ENCODE measurements around the gene PLXNB2. TPM values are rescaled to one million over a fixed set of nuclear protein-coding genes. Genes with fewer than 3 reads are reported as not detected.

PLXNB2 gene
- polyA plus RNA-seq, 4 donors, result 126 to 249 (median 214) TPM

DNA sequence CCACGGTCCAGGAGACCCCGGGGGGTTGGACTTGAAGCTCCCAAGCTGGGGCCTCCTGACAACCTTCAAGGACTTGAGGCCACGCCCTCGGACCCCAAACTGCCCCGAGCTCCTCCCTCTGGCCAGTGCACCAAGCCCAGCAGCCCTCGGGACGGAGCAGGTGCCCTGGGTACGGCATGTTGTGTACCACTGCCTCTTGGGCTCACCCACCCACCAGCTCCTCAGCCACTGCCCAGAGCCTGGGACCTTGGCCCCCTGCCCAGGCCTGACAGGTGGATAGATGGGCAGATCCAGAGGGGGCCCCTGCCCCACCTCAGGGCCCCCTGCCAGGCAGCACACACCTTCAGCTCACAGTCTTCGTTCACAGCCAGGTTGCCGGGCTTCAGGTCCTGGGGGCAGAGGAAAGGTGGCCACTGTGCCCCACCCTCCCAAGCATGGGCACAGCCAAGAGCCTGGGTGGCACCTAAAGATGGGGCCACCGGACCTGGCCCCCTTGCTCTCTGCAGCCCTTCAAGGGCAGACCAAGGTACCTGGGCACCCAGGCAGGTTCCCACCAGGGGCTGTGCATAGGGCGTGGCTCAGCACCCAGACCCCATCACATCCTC lies 51.1 kb downstream of the PLXNB2 start:
- DNase-seq (ENCODE audit: low read depth in 4 of 4, low spot score in 3 of 4), result no peak

- DNase-seq (ENCODE audit: low read depth in 4 of 4, low spot score in 3 of 4), result no peak
These were observed 51.8 kb downstream of the PLXNB2 start for GRCh38 chr22:50255607-50256006.

DNA sequence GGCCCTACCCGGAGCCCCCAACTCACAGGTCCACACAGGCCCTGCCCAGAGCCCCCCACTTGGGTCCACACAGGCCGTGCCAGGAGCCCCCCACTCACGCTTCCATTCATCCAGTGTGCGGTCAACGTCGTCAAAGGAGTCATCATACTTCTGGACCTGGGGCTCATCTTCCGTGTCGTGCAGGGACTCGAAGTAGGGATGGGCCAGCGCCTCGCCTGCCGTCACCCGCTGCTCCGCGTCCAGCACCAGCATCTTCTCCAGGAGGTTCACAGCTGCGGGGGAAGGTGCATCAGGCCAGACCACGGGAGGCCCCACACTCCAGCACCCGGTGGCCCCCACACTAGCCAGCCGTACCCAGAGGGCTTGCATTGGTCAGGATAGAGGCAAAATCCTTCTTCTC lies 52.3 kb downstream of the PLXNB2 start:
- DNase-seq (ENCODE audit: low read depth in 4 of 4, low spot score in 3 of 4), result no peak

GRCh38 chr22:50253941-50254340 lies 53.5 kb downstream of the PLXNB2 start:
- no peak for DNase-seq (ENCODE audit: low read depth in 4 of 4, low spot score in 3 of 4)

DNA sequence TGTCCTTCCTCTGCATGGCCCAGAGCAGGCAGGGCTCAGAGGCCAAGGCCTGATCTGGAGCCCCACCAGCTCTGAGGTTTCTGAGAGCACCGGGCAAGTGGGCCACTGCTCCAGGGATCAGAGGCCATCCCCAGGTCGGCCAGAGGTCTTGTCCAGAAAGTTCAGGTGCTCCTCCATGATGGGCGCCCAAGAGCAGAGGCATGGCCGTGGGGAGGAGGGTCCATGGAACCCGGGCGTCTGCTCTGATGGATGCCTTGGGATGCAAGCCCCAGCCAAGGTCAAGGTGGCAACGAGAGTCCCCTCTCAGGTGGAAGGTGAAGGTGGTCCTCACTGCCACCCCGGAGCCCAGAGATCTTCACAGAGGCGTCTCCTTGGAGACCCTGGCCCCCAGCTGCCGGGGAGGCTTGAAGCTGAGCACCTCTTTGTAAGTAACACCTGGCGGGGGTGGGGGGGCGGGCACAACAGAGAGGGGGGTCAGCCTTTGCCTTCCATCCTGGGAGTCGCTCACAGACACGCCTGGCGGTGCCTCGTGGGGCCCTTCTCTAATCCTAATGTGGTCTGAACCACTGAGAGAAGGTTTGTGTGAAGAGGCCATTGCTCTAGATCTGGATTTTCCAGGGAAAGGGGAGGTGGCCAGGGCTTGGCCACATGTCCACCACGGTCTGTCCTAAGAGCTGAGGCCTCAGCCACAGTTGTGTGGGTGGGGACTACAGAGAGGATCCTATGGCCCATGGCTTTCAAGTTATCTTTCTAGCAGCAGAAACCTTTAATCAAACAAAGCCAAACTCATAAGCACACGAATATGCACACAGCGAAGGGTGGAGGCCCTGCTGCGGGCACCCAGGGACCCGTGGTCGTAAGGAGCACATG lies 54.2 kb downstream of the PLXNB2 start:
- no peak for DNase-seq (ENCODE audit: low read depth in 4 of 4, low spot score in 3 of 4)

DNA sequence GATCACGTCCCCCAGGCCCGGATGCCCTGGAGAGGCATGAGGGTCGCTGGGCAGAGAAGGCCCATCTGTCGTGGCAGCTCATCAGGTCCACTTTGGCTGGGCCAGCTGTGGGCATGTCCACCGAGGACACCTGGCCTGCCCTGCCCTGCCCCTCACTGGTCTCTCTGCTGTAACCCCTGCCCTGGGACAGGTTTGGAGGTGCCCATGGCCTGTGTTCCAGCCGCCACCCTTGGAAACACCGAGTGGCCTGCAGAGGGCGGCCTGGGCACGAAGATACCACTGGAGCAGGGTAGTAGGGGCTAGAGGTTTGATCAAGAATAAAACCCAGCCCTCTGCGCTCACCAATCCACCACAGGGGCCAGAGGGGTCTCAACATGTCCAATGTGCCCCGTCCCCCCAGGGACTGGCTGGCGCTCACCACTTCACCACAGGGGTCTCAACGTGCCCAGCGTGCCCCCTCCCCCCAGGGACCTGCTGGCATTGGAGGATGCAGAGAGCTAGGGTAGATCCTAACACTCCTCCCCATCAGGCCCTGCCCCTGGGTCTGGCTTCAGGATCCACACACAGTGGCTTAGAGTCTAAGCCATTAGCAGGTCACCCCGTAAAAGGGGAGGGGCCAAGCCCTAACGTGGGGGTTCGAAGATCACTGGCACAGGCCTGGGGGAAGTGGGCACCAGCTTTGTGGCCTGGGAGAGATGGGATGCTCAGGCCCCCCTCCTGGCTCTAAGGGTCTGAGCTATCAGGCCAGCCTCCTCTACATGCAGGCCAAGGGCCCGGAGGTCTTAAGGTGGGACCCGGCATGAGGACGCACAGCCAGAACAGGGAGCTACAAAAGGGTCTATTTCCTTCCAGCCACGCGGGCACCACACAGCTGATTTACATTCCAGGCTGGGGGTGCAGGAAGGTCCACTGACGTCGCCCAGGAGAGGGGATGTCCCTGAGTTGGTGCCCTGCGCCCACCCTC lies 55.1 kb downstream of the PLXNB2 start:
- DNase-seq (ENCODE audit: low read depth in 4 of 4, low spot score in 3 of 4), result no peak

GRCh38 chr22:50251477-50252081 lies 55.9 kb downstream of the PLXNB2 start:
- DNase-seq (ENCODE audit: low read depth in 4 of 4, low spot score in 3 of 4), result no peak

GRCh38 chr22:50250555-50251476 lies 56.6 kb downstream of the PLXNB2 start, which contains the start of gene HDAC10:
HDAC10 (minus strand) TSS chr22:50251265; CDS start chr22:50251032, 233 bp downstream.
- DNase-seq (ENCODE audit: low read depth in 4 of 4, low spot score in 3 of 4), result no peak

GRCh38 chr22:50250249-50250554 lies 57.2 kb downstream of the PLXNB2 start:
- no peak for DNase-seq (ENCODE audit: low read depth in 4 of 4, low spot score in 3 of 4)

GRCh38 chr22:50249341-50250248 lies 57.9 kb downstream of the PLXNB2 start:
- DNase-seq (ENCODE audit: low read depth in 4 of 4, low spot score in 3 of 4), result no peak

DNA sequence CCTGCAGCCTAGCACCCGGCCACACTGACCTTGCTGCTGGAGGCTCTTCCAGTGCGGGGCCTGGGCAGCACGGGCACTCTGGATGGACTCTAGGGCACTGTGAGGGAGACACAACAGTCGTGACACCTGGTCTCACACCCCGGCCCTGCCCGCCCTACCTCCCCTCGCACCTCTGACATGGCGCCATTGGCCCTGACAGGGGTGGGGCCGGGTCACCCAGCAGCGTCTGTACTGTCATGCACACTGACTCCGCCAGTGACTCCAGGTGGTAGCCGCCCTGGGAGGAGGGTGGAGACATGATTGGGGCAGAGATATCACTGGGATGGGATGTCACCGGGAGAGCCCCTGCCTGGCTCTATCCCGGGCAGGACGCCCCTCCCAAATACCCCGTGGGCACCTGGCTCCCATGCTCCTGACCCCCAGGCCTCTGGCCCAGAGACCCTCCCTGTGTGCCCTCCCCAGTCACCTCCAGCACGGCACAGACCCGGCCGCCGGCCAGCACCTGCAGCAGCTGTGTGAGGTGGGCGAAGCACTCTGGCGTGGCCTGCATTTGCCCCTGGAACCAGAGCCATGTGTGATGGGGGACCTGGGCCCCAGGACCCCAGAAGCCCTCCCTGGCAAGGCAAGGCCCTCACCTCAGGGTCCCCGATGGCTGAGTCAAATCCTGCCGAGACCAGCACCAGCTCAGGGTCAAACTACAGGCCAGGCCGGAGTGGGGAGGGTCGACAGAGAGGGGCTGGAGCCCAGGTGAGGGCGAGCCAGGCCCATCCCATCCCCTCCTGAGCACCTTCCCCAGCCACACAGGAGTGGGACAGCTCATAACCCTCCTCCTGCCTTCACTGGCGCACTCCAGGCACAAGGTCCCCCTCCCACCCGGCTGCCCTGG lies 59.0 kb downstream of the PLXNB2 start:
- DNase-seq (ENCODE audit: low read depth in 4 of 4, low spot score in 3 of 4), result no peak

DNA sequence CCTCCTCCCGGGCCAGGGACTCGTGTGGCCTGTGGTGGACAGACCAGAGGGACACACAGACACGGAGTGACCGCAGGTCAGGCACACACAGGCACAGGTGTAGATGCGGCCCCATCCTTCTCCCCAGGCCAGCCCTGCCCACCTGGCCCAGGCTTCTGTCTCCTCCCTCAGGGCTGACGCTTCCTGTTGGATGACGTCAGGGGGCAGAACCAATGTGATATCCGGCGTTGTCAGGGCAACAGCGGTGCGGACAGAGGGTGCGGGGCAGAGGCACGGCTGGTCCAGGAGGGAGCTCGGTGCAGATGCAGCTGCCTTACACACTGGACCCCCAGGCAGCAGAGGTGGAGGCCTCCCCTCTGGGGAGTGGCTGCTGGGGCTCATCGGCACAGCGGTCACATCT lies 59.7 kb downstream of the PLXNB2 start:
- DNase-seq (ENCODE audit: low read depth in 4 of 4, low spot score in 3 of 4), result no peak

DNA sequence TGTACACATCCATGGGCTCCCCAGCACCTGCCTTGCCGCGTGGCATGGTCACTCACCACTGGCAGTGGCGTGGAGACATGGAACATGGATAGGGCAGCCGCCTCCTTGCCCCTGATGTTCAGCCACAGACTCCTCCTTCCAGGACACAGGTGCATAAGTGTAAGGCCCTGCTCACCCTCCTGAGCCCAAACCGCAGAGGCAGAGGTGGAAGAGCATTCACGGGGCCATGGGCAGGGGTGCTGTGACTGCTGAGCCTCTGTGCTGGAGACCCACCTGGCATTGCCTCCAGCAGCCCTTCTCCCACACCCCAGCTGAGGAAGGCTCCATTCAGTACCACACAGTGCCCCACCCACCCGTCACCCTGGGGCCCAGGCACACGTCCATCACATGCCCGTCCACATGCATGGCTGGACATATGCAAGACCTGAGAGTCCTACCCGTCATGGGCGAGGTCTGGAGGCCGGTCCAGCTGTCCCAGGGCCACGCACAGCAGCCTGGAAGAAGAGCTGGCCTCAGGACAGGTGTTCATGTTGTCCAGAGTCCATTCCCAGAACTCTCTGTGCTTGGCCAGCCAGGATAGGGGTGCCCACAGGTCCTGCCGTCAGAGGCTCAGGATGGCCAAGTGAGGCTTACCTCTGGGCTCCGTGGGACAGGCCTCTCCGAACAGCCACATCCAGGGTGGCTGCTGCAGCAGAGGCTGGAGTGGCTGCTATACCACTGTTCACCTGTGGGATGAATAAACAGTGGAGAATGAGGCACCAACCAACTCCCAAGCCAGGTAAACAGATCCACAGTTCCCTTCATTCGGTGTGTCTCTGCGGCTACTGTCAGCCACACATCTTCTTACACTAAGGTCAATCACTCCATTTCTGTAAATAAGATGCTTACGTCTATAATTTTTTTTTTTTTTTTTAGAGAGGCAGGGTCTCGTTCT lies 60.9 kb downstream of the PLXNB2 start:
- DNase-seq (ENCODE audit: low read depth in 4 of 4, low spot score in 3 of 4), result no peak

GRCh38 chr22:50245214-50246072 lies 62.0 kb downstream of the PLXNB2 start:
- DNase-seq (ENCODE audit: low read depth in 4 of 4, low spot score in 3 of 4), result no peak

DNA sequence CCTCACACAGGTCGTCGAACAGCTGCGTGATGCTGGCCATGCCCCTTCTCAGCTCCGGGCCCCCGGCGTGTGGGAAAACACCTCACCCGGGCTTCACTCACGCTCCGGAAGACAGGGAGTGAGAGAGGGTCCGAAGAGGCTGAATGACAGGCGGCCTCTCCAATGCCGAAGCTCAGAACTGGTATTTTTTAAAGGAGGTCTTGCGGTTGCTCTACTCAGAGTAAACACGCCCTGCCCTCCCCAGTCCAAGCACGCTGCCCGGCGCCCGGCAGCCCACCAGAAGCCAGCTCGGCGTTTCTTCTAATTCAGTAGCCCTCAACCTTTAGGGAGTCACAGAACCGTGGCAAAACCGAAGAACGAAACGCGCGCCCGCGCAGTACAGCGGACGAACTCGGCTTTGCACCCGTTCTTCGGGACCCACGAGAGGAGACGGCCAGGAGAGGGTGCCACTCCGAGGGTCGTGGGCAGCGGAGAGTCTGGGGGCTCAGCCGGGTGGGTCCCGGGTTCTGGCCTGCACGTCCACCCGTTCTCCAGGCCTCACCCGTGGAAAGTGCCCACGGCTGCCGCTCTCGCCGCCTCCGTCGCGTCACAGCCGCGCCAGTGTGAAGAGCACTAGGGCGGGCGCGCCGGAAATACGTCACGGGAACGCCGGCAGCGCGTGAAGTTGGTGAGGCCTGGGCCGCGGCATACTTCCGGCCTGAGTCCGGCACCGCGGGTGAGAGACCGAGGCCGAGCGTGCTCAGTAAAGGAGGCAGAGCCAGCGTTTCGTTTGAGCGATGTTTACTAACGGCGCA lies 62.8 kb downstream of the PLXNB2 start, which contains the start of gene TUBGCP6:
Gene TUBGCP6, minus strand, starts transcription at position 604 of the 794 bp plus-strand sequence. Its CDS starts 564 bp downstream, at position 40.
- peak; percentile 79 to 89 (median 84) for DNase-seq (ENCODE audit: low read depth in 4 of 4, low spot score in 3 of 4)

Measured in left renal pelvis (tissue), 4 donors.